HG03460 (cell line): ENCODE data around the gene VEPH1.

Experiments
- ATAC-seq: cut with Tn5 transposase; IDR thresholded peaks from one replicate; pipeline ENCODE4 v1.9.1; 2021; ENCODE audit not compliant: unreplicated experiment

Gene VEPH1

GRCh38 chr3:157438194-157438730 is 65.0 kb downstream of the VEPH1 start:
- no peak for ATAC-seq

GRCh38 chr3:157436583-157437291 is 66.5 kb downstream of the VEPH1 start, which contains the start of gene PTX3:
Gene PTX3 (plus strand): TSS chr3:157436850. CDS start chr3:157436934, 84 bp downstream.
- no peak for ATAC-seq

GRCh38 chr3:157429708-157430107 is 73.5 kb downstream of the VEPH1 start:
- ATAC-seq = no peak

- no peak for ATAC-seq
Measured at GRCh38 chr3:157428853-157429252, 74.4 kb downstream of the VEPH1 start.

GRCh38 chr3:157427901-157428300 is 75.3 kb downstream of the VEPH1 start:
- ATAC-seq = no peak

GRCh38 chr3:157423337-157423736 is 79.9 kb downstream of the VEPH1 start:
- no peak for ATAC-seq

GRCh38 chr3:157420606-157421130 is 82.5 kb downstream of the VEPH1 start:
- ATAC-seq = no peak

GRCh38 chr3:157418104-157418503 is 85.1 kb downstream of the VEPH1 start:
- ATAC-seq = no peak

- no peak for ATAC-seq
Measured at GRCh38 chr3:157417247-157417646, 86.0 kb downstream of the VEPH1 start.

GRCh38 chr3:157416347-157417087 is 86.7 kb downstream of the VEPH1 start:
- no peak for ATAC-seq

- ATAC-seq = no peak
Measured at GRCh38 chr3:157414861-157415260, 88.4 kb downstream of the VEPH1 start.

GRCh38 chr3:157412323-157412855 is 90.8 kb downstream of the VEPH1 start:
- ATAC-seq = no peak

GRCh38 chr3:157410945-157411344 is 92.3 kb downstream of the VEPH1 start:
- ATAC-seq = no peak

GRCh38 chr3:157409516-157409915 is 93.7 kb downstream of the VEPH1 start:
- no peak for ATAC-seq

GRCh38 chr3:157408499-157409149 is 94.6 kb downstream of the VEPH1 start:
- no peak for ATAC-seq

GRCh38 chr3:157407769-157408168 is 95.4 kb downstream of the VEPH1 start:
- ATAC-seq = no peak

GRCh38 chr3:157406394-157406793 is 96.8 kb downstream of the VEPH1 start:
- no peak for ATAC-seq

GRCh38 chr3:157405457-157405856 is 97.8 kb downstream of the VEPH1 start:
- no peak for ATAC-seq

GRCh38 chr3:157404381-157404780 is 98.8 kb downstream of the VEPH1 start:
- no peak for ATAC-seq

- ATAC-seq = no peak
Measured at GRCh38 chr3:157398598-157398997, 104.6 kb downstream of the VEPH1 start.

- no peak for ATAC-seq
Measured at GRCh38 chr3:157394411-157394810, 108.8 kb downstream of the VEPH1 start.
